ENCODE measurements around the gene MCF2L2. TPM values are rescaled to one million over a fixed set of nuclear protein-coding genes. Genes with fewer than 3 reads are reported as not detected.

The MCF2L2 gene
- total RNA-seq, 4 donors from 2014 or later = 0.61 to 2.9 (median 1.3) TPM

DNA sequence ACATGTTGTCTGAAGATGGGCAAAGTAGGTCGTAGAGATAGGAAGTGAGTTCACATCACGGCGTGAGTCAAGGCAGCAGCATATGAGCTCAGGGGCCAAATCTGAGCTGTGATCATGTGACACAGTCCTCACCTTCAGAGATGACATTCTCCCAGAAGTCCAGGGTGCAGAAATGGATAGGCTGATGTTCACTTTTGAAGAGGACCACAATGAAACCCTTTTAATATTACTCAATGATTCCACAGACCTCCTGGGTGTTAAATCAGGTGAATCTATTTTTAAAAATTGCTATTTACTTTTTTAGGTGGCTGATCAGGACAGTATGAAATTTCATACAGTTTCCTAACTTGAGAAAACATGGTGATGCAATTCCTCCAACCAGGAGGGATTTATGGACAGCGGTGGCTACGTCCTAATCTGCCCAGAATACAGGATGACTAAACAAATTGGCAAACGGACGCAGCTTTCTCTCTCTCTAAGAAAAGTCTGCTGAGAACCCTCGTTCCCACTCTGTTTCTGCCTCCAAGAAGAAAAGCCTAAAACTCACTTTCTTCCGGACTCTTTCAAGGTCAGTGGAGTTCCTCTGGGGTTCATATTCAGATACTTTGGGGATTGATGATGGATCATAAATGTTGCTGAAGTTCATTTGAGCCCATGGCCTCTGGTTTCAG is 141.0 kb downstream of the MCF2L2 start:
- 41 to 58% methylated on average over 9 of the region's 9 CpGs for WGBS, 2 donors
- H3K27ac ChIP-seq = peak overlapping the region; percentile 78 to 89 (median 84)
- H3K4me1 ChIP-seq = peaks cover 27 to 72% (median 29%) of the 10 kb centered on the region in 3 donors
- no peaks in the 10 kb centered on the region for H3K36me3 ChIP-seq
- no peaks in the 10 kb centered on the region for H3K27me3 ChIP-seq
- H3K9me3 ChIP-seq = no peaks in the 10 kb centered on the region
- no peak overlapping the region for H3K4me3 ChIP-seq
- TF ChIP-seq POLR2A (IDR thresholded peaks at IDR 0.05) = no peak
- TF ChIP-seq CTCF (IDR thresholded peaks at IDR 0.05) = no peak
- no peak for DNase-seq
- intact Hi-C loops (cut with DNase I) = no loop called here

GRCh38 chr3:183285828-183286457 is 142.5 kb downstream of the MCF2L2 start:
- H3K27me3 ChIP-seq = no peaks in the 10 kb centered on the region
- TF ChIP-seq CTCF (IDR thresholded peaks at IDR 0.05) = peak in 1 of 6 experiments; percentile 5
- no peak for TF ChIP-seq POLR2A (IDR thresholded peaks at IDR 0.05)
- H3K4me1 ChIP-seq = peaks cover 25 to 57% (median 27%) of the 10 kb centered on the region in 3 donors
- intact Hi-C loops (cut with DNase I) = no loop called here
- no peaks in the 10 kb centered on the region for H3K36me3 ChIP-seq
- H3K27ac ChIP-seq = peak overlapping the region; percentile 78 to 89 (median 84)
- H3K4me3 ChIP-seq = peak overlapping the region in 1 of 4 donors; percentile 19
- H3K9me3 ChIP-seq = no peaks in the 10 kb centered on the region
- peak; percentile 34 for DNase-seq
- WGBS, 2 donors = 13 to 17% methylated on average over 9 to 10 of the region's 10 CpGs

DNA sequence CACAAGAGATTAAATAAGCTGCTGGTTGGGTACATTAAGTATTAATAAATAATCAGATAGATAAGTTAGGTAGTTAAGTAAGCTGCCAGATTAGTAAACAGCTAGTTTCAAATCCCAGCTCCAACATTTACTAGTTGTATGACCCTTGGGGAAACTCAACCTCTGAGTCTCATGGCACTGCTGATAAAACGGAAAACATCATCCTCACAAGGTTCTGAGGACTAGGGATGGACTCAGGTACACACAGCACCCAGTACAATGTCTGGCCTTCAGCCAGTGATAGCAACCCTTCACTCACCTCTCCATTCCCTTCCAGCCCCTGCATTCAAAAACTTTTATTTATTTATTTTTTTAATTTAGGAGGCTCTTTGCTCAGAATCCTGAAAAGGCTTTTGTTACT is 143.1 kb downstream of the MCF2L2 start:
- Histone ChIP-seq H3K27me3 (no peaks in the 10 kb centered on the region), H3K9me3 (no peaks in the 10 kb centered on the region), H3K4me1 (peaks cover 23 to 51% (median 27%) of the 10 kb centered on the region in 3 donors), H3K27ac (peak overlapping the region; percentile 78 to 89 (median 84)), H3K4me3 (no peak overlapping the region), H3K36me3 (no peaks in the 10 kb centered on the region)
- DNase-seq = no peak
- intact Hi-C loops (cut with DNase I) = no loop called here
- TF ChIP-seq POLR2A (IDR thresholded peaks at IDR 0.05) (no peak), CTCF (IDR thresholded peaks at IDR 0.05) (no peak)
- 59 to 65% methylated on average over 1 of the region's 1 CpG for WGBS, 2 donors

DNA sequence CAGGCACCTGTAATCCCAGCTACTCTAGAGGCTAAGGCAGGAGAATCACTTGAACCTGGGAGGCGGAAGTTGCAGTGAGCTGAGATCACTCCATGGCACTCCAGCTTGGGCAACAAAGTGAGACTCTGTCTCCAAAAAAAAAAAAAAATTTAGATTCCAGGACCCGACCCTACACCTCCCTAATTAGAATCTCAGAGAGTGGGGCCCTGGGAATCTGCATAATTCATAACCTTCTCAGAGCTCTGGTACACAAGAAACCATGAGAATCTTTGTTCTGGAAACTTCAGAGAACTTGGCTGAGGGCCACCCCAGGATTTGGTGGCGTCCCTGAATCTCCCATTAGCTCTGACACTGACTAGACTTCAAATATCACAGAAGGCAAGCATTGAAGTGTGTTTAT is 143.8 kb downstream of the MCF2L2 start:
- intact Hi-C loops (cut with DNase I) = no loop called here
- Histone ChIP-seq H3K4me1 (peaks cover 23 to 48% (median 27%) of the 10 kb centered on the region in 3 donors), H3K9me3 (no peaks in the 10 kb centered on the region), H3K27ac (peak overlapping the region in 3 of 4 donors; percentile 78 to 89 (median 86)), H3K27me3 (no peaks in the 10 kb centered on the region), H3K36me3 (no peaks in the 10 kb centered on the region), H3K4me3 (no peak overlapping the region)
- TF ChIP-seq CTCF (IDR thresholded peaks at IDR 0.05) = no peak
- TF ChIP-seq POLR2A (IDR thresholded peaks at IDR 0.05) = no peak
- 69 to 76% methylated on average over 3 of the region's 3 CpGs for WGBS, 2 donors
- no peak for DNase-seq

- peaks cover 23 to 53% (median 27%) of the 10 kb centered on the region in 3 donors for H3K4me1 ChIP-seq
- WGBS, 2 donors = 55 to 60% methylated on average over 2 of the region's 2 CpGs
- TF ChIP-seq POLR2A (IDR thresholded peaks at IDR 0.05) = no peak
- TF ChIP-seq CTCF (IDR thresholded peaks at IDR 0.05) = no peak
- intact Hi-C loops (cut with DNase I) = no loop called here
- no peaks in the 10 kb centered on the region for H3K9me3 ChIP-seq
- H3K36me3 ChIP-seq = no peaks in the 10 kb centered on the region
- H3K27me3 ChIP-seq = no peaks in the 10 kb centered on the region
- no peak overlapping the region for H3K4me3 ChIP-seq
- peak overlapping the region in 3 of 4 donors; percentile 78 to 89 (median 86) for H3K27ac ChIP-seq
- no peak for DNase-seq
These were observed 144.5 kb downstream of the MCF2L2 start for GRCh38 chr3:183283886-183284285.
